HT-29 (cell line): ENCODE data around the gene DTX4. TPM values are rescaled to one million over a fixed set of nuclear protein-coding genes. Genes with fewer than 3 reads are reported as not detected.

ENCODE experiments used
- DNase-seq: peaks from one replicate; pipeline ENCODE4 v3.0.0-alpha.2; 2015; ENCODE audit warnings: low spot score
- total RNA-seq: library from RNA; depleted of rRNA; stranded (reverse); fragments of >200 nt; shearing (Covaris generic); gene quantifications from 2 replicates; pipeline ENCODE4 v1.2.3, GENCODE V29; 2014

DTX4 gene
- total RNA-seq, 1 experiment from 2014 or later = 22.6 TPM

- peak; percentile 58 for DNase-seq
These were observed 1.4 kb downstream of the DTX4 start for GRCh38 chr11:59173080-59173963.

DNA sequence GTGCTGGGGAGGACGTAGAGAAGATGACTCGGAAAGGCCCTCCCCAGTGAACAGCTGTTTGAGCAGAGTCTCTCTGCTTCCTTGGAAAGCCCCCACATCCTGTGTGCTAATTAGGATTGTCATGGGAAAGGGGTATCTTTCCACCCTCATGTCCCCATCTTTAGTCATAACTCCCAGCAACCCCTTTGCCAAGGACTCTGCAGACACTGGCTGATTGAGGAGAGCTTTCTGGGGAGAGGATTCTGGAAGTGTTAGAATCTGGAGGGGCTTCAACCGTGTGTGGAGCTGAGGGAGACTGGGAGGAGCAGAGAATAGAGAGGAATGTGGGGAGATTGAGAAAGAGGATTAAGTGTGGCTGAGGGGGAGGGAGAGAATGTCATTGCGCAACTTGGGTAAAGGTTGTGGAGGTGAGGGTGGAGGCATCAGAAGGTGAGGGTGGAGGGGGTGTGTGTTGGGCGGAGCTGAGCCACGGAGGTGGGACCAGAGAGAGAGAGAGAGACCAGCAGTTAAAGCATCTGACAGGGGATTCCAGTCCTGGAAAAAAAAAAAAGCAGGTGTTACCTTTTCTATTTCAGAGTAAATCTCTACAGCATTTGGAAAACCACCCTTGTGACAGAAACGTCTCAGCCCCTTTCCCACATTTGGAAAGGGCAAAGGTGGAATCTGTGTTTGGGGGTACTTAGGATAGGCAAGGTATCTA, 2.2 kb downstream of the DTX4 start:
- peak; percentile 88 for DNase-seq

- DNase-seq = peak; percentile 77
These were observed 2.7 kb downstream of the DTX4 start for GRCh38 chr11:59174664-59175033.

GRCh38 chr11:59175091-59175501, 3.2 kb downstream of the DTX4 start:
- DNase-seq = no peak

GRCh38 chr11:59176330-59176729, 4.4 kb downstream of the DTX4 start:
- DNase-seq = no peak

DNA sequence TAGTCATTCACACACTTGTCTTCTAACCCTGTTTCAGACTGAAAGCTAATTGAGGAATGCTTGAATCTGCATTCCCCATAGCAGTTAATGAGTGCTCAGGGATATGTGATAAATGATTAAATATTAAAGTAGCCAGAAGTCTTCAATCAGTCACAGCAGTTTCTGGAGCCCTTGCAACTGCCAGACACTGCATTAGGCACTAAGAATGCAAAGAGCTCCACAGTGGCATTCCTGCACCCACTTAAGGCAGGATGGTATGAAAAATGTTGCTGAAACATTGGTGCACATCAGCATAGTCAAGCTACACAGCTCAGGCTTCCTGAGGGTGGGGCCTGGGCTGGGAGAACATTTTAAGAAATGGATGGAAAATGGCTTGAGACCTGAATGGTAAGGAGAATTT, 6.5 kb downstream of the DTX4 start:
- DNase-seq = no peak

- DNase-seq = no peak
These were observed 7.2 kb downstream of the DTX4 start for GRCh38 chr11:59179121-59179520.

DNA sequence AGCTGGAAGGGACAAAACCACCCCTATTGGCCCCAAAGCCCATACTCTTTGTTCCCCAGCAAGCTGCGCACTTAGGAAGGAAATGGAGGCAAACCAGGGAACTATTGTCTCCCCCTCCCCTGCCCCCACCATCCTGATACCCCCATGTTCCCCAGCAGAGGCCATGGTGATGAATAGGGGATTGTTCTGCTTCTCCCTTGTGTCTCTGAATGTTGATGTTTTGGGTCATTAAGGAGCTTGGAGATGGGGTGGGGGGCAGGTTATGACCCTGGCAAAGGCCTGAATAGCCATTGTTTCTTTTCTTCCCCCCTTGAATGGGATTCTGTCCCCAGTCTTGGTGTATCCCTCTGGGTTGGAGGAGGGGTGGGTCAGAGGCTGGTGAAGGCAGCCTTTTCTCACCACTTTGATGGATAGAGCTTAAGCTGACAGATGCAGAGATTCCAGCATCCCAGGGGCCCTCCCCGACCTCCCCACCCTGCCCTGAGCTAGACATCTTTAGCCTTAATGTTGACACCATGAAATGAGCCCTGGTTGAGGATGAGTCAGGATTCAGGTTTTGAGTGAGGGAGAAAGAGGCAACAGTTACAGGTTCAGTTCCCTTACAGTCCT, 8.3 kb downstream of the DTX4 start:
- DNase-seq = no peak

DNA sequence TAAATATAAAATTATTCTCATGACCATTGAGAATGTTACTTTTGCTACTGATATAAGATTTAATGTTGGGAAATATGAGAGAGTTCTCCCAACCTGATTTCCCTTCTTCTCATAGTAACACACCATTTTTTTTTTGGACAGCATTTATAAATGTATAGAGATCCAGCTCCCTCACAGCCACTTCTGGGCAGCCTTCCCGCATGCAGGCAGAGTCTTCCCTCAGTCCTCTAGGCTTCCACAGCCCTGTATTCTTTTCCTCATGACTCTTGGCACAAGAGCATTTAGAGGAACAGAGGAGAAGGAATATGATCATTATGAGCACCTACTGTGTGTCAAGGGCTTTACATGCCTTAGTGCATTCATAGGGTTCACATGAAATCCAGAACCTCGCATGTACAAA, 9.0 kb downstream of the DTX4 start:
- no peak for DNase-seq

- DNase-seq = no peak
These were observed 10.0 kb downstream of the DTX4 start for GRCh38 chr11:59181746-59182456.

- DNase-seq = peak; percentile 66
These were observed 10.7 kb downstream of the DTX4 start for GRCh38 chr11:59182457-59183151.

DNA sequence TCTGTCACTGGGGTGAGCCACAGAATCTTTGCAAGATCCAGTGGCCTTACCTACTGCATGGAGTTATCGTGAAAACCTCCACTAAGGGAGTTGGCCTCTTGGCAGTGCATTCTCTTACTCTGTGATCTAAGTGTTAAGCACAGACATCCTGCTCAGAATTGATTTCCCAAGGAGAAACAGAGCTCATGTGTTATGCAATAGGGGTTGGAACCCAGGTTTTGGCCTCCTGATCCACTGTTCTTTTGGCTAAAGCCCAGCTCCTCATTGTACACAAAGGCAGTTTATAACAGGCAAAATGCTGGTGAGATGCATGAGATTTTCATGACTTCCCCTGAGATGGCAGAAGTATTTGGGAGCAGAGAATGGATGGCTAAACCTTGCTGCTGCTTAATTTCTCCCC, 11.8 kb downstream of the DTX4 start:
- DNase-seq = no peak

DNA sequence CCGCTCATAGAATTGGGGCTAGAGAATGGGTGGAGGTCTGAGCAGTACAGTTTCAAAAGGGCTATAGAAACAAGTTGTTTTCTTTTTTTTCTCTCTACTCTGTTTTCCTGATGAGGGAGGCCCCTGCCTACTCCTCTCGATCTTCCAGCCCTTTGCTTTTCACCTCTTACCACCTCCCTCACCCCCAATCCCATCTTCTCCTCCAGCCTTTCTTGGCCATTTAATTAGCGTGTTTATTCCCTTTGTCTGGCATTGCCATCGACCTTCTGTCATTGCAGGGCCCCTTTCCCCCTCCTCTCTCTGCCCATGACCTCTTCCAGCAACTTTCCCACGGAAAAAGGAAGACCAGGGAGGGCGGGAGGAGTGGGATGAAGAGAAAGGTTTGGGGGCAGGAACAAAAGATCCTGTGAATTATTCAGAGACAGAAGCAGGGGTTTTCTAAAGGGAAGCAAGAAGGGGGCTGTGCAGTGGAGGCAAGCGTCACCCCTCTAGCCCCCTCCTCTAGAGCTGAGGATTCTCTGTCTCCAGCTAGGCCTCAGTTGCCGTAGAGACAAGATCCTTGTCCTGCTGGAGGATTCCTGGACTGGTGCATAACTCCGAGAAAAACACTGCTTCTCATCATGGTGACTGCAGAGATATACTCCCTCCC, 12.9 kb downstream of the DTX4 start:
- no peak for DNase-seq

GRCh38 chr11:59185386-59185945, 13.5 kb downstream of the DTX4 start:
- peak; percentile 56 for DNase-seq

DNA sequence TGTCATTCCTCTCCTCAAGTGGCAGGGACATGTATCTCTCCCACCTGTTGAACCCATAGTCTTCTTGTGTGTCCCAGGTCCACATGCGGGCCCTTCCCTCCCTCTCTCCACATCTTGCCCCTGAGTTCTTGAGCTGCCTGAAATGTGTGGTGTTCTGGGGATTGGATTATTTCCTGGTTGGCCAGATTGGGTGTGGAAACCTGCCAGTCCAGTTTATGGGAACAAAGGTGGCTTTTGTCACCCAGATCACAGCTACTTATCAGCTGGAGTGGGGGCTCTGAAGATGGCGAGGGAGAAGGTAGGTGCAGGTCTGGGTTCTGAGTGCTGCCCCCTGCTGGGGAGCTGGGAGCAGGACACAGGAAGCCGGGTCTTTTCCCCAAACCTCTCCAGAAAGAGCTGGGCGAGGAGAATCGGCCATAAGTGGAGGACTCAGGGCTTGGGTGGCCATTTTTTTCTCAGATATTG, 14.2 kb downstream of the DTX4 start:
- peak; percentile 98 for DNase-seq

GRCh38 chr11:59187035-59187434, 15.1 kb downstream of the DTX4 start:
- no peak for DNase-seq

DNA sequence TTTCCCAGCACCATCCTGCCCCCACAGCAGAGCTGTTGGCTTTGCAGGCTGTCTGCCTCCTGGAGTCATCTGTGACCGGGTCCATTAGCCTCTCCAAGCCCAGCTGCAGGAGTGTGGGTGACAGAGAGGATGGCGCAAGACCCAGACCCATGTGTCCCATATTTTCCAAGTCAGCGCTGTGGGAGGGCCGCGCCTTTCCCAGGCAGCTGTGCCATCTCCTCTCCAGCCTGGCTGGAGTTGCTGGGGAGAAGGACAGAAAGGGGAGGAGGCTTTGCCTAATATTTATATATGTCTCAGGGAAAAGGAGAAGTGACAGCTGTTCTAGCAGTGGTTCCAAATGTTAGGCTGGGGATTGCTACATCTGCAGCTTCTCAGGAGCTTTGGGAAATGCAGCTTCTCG, 15.7 kb downstream of the DTX4 start:
- no peak for DNase-seq

- no peak for DNase-seq
These were observed 17.0 kb downstream of the DTX4 start for GRCh38 chr11:59188954-59189353.

- DNase-seq = peak; percentile 68
These were observed 18.1 kb downstream of the DTX4 start for GRCh38 chr11:59189986-59190385.

GRCh38 chr11:59191095-59191494, 19.2 kb downstream of the DTX4 start:
- DNase-seq = no peak
